GM19238 (cell line): ENCODE measurements around the gene SLC2A10.

Experiments
- DNase-seq: peaks from one replicate; pipeline ENCODE4 v3.0.0; 2011; ENCODE audit warnings: low spot score; ENCODE audit not compliant: insufficient read length

Gene SLC2A10

DNA sequence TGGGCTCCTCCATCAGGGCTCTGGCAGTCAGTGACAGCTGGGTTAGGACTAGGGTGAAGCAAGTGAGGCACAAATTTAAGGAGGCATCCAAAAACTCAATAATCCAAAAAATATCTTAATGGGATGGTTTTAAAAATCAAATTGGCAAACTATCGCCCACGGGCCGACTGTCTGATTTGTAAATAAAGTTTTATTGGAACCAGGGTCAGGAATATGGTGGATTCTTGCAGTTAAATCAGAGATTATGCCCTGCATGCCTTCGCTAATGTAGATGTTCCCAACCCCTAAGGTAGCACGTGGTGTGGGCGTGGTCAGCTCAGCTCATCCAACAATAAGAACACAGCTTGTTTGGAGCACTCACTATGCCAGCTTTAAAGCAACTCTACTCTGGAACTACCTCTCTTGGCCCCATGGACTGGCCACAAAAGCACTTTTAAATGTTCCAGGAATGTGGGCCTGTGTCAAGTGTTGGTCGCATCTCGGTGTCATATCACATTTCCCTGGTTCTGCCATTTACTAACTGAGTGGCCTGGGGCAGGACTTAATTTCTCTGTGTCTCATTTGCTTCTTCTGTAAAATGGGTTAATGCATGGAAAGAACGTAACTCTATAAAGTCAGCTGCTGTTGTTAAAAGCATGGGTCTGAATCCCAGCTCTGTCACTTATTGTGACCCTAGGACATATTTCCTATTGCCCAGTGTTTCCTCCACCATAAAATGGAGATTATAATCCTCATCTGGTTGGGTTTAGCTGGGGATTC is 27.2 kb upstream of the SLC2A10 start:
- DNase-seq: no peak

DNA sequence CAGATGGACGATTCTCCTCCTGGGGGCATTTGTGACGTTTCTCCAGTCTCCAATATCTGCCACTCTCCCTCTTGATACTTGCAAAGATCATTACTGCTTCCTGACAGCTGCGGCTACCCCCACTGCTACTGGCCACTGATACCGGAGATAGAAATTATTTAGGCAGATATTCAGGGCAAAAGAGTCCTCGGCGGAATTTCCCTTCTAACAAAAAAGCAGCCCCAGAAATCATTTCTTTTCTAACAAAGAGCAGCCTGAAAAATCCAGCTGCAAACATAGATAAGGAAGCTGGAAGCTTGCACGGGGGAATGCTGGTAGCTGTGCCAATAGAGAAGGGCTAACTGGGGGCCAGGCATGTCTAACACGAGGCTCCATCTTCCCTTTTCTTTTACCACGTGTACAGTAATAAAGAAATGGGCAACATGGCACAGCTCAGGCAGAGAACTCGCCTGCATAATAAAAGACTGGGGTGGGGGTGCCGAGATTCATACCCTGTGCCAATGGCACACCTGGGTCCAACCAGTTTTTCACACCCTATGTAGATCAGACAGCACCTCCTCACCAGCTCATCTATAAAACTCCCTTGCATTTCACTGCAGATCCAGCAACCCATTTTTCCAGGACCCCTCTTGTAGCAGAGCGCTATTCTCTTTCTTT is 26.3 kb upstream of the SLC2A10 start:
- no peak for DNase-seq

DNA sequence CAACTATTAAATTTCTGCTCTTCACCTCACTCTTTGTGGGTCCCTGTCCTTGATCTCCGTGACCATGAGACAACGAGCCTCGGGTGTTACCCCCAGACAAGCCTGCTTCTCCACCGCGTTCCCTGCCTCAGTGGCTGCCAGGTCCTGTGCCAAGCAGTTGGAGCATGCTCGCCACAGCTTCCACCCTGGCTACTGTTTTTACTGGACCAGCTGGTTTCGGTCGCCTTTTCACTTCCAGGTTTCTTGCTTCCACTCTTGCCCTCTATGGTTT is 25.8 kb upstream of the SLC2A10 start:
- DNase-seq: no peak

DNA sequence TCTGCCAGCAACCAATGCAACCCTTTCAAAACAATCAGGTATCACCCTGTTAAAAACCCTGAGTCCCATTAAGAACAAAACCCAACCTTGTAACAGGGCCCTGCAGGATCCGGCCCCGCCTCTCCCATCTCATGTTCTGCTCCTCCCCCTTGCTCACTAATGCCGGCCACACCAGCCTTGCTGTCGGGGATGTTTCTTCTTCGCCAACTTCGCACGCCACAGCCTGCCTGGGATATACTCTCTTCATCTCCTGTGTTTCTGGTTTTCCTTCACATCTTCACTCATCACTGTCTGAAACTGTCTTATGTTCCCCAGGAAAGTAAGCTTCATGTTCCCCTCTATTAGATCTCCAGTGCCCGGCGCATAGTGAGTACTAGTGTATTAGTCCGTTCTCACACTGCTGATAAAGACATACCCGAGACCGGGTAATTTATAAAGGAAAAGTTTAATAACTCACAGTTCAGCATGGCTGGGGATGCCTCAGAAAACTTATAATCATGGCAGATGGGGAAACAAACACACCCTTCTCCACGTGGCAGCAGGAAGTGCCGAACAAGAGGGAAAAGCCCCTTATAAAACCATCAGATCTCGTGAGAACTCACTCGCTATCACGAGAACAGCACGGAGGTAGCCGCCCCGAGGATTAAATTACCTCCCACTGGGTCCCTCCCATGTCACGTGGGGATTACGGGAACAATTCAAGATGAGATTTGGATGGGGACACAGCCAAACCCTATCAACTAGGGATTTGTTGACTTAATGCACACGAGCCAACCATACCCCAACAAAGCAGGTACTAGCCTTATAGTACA is 25.3 kb upstream of the SLC2A10 start:
- no peak for DNase-seq

DNA sequence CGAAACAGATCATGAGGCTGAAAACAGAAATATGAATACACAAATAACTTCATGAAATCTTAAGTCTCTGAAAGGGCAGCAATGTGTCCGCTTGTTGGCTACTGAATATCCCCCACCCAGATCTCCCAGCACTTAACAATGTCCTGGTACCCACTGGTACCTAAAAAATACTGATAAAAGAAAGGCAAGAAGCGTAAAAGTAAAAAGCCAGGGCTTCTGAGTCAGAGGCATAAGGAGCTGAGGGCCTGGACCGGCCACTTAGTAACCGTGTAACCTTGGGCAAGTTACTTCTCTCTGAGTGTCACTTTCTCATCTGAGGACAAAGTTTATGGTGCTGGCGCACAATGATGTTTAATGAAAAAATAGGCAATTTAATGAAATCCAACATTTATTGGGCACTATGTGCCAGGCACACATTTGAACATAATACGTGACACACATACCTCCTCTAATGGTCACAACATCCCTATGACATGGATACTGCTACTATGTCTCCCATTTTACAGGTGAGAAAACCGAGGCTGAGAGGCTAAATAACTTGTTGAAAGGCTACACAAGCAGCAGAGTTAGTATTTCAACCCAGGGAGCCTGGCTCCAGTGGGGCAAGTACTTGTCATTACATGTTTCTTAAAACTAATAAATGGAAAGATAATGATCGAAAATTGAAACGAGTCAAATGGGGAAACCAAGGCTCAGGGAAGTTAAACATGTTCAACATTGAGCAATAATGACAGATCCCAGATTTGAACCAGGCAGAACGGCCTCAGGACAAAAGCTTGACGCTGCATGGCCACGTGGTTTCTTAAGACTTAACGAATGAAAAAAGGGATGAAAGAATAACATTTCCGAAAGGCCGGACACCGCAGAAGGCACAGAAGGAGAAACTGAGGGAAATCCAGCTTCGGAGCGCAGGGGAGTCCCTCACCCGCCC is 21.0 kb upstream of the SLC2A10 start:
- DNase-seq: peak; percentile 7

DNA sequence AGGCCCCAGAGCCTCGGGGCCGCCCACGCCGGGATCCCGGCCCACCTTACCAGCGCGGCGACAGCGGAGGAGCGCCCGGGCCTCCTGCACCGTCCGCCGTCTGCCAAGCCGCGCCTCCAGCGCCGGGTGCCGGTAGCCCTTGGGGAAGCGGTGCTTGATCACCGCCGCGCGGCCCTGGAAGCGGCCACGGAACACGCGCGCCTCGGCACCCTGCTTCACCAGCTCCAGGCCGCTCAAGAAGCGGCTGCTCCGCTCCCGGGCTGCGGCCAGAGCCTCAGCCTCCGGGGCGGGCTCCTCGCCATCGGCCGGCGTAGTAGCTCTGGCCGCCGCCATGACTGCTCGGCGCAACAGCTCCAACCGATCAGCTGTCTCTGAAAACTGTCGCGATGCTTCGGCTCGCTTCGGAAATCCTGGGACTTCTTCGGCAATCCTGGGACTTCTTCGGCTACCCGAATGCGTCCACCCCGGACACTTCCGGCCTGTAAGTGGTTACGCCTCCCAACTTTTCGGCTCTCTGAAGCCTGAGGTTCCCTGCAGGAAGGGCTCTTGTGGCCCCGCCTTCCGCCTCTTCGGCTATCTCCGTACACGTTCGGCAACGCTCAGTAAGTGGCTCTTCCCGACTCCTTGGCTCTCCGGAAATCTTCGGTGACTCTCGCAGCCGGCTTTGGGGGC is 20.2 kb upstream of the SLC2A10 start, which contains the start of gene TP53RK:
Gene TP53RK (minus strand): TSS at position 363 of the 672 bp plus-strand sequence. CDS start 30 bp downstream, at position 333.
- peak; percentile 89 for DNase-seq

DNA sequence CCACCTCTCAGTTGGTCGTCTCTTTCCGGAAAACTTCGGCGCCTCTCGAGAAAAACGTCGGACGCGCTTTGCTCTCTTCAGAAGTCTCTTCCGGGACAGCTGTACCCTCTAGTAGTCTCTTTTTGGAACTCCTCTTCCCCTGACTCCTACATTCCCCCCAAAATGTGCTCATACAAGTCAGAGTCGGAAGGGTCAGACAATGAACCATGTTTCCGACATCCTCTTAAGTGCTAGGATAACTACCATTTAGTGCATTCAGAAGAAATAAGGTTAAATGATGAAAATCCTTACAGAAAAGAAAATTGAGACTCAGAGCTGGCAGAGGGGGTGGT is 19.7 kb upstream of the SLC2A10 start:
- no peak for DNase-seq

DNA sequence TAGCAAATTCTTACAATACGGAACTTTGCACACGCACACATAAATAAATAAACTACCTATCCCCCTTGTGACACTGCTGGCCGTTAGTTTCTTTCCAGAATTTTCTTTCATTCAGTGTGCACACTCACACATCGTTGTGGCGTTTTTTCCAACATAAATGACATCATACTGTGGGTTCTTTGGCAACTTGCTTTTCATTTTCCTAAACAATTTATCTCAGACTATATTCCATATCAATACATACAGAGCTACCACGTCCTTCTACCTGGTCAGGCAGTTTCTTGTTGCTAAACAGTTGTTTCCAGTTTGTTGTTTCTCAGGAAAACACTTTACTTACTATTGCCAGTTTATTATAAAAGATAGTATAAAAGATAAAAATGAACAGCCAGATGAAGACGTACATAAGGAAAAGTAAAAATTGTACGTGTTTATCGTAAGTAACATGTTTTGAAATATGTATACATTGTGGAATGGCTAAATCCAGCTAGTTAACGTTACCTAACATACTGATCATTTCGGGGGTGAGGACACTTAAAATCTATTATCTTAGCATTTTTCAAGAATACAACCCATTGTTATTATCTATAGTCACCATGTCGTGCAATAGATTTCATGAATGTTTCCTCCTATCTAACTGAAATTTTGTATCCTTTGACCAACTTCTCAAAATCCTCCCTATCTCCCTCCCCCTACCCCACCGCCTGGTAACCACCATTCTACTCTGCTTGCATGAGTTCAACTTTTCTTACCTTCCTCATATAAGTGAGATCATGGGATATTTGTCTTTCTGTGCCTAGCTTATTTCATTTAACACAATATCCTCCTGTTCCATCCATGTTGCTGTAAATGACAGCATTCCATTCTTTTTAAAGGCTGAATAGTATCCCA is 19.0 kb upstream of the SLC2A10 start:
- DNase-seq: no peak

DNA sequence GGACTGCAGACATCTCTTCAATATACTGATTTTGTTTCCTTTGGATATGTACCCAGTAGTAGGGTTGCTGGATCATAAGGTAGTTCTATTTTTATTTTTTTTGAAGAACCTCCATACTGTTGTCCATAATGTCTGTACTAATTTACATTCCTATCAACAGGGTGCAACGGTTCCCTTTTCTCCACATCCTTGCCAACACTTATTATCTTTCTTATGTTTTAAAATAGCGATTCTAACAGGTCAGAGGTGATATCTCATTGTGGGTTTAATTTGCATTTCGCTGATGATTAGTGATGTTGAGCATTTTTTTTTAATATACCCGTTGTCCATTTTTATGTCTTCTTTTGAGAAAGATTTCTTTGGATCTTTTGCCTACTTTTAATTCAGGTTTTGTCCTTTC is 18.3 kb upstream of the SLC2A10 start:
- DNase-seq: no peak

DNA sequence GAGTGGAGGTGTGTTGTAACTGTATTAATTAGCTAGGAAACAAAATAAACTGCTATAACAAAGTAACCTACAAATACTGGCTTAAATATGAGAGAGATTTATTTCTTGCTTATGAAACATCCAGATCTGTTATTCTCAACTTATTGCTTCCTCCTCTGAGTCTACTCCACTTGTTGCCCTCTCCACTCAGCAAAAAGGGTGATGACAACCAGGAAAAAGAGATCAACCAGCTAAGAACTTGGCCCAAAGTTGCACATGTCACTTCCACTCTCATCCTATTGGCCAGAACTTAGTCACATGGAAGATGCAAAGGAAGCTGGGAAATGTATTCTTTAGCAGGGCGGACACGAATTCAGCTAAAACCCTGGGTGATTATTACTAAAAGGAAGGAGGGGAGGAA is 15.0 kb upstream of the SLC2A10 start:
- DNase-seq: no peak

DNA sequence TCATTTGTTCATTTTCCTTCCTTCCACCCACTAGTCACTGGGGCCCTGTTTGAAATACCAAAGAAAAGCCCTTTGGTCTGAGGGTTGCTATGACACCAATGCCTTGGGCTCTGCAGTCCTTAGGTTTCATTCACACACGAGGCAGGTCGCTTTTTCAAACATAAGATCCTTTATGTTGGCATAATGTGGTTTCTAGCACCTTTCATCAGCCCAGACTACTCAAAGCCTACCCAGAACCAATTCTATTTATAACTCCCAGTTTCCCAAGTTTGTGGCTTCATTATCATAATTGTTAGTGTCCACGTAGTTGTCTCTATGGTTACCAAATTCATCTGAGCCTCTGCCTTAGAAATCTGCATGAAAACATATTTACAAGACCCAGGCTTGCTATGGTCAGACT is 13.6 kb upstream of the SLC2A10 start:
- DNase-seq: no peak

DNA sequence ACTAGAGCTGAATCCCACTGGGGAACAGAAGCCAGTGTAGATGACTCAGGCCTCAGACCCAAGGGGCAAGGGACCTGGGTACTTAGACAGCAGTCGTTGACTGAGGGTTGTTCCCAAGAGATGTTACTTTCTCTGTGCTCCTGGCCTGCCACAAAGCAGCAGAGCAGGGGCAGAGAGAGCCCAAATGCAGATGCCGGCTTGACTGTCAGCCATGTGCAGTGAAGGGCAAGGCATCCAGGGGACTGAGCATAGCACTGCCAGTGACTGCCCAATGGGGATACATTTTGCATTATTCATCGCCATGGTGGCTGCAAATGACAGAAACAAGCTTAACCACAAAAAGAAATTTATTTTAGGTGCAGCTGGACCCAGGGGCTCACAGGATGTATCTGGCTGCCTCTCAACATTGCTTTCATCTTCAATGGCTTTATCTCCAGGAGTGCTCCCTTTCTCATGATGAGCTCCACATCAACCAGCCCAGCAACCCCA is 12.6 kb upstream of the SLC2A10 start:
- no peak for DNase-seq

DNA sequence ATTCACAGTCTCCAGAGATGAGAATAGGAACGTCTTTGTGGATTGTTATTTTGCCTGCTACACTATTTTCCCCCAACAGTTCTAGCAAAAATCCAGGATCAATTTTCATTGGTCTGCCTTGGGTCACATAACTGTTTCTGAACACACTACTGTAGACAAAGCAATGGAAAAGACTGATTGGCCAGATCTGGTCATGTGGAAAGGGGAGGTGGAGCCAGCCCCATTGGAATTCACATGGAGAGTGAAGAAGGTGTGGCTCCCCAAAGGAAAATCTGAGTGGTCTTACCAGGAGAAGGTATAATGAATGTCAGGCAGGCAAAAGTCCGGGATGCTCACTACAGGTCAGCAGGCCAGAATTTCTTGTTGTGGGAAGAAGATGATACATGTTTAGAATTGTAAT is 10.7 kb upstream of the SLC2A10 start:
- no peak for DNase-seq

DNA sequence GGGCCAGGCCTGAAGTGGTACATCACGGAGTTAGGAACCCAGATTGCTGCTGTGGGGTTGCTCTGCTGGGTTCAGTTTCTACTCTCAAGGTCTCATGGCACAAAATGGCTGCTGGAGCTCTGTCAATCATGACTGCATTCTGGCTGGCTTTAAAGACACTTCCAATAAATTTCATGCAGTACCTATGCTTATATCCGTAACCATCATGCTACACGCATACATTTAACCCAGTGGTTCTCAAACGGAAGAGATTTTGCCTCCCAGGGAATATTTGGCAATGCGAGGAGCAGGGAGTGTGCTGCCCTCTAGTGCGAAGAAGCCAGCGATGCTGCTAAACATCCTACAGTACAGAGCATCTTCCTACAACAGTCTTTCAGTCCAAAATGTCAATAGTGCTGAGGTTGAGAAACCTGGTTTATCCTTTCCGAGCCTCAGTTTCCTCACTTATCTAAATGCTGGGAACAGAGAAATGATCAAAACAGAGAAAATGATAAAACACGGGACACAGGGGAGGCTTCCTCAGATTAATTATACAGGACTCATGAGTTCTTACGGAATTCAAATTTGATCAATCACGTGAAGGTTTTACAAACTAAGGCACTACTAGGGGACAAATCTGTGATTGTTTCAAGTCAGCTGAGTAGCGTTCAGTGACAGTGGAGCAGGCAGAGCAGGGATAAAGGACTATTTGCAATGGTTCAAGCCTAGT is 9.6 kb upstream of the SLC2A10 start:
- DNase-seq: no peak

DNA sequence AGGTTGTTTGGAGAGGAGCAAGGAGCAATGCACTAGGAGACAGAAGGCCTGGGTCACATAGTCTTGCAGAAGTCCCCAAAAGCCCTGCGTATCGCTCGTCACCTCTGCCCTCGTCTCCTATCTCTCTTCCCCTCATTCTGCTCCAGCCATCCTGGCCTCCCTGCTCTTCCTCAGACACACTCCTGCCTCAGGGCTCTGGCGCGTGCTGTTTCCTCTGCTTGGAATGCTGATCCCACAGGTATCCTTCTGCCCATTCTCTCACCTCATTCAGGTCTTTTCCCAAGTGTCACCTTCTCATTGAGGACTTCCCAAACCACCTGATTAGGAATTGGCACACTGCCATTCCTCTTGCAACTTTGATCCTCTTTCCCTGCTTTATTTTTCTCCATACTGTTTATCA is 9.0 kb upstream of the SLC2A10 start:
- no peak for DNase-seq

DNA sequence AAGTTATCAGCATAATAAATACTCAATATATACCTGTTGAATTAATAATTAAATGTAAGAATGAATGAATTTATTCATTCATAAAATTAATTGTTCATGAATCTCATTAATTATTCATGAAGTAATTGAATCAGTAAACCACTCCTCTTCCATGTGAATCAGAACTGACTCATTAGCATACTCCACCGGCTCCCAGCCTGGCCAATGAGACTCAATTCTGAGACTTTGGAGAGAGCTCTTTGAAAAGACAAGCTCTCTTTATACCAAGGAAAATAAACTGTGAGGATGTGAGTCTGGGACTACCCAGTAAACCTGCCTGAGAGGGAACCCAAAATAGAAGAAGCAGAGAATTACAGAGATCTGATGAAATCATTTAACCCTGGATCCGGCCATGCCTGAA is 8.4 kb upstream of the SLC2A10 start:
- no peak for DNase-seq

DNA sequence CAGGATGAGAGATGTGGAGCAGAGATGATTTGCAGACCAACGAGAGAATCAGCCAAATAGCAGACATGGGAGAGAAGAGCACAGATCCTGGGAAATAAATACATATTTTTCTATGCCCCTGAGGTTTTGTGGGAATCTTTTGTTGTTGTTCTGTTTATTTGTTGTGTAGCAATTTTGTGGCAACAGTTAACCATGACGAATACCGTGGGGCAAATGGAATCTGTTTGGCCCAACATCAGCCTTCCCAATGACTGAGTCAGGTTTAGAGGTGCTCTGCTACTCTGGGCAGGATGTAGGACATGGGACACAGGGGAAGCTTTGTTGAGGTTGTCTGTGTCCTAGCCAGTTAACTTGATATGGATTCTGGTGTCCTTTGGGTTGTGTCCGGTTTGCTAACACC is 7.9 kb upstream of the SLC2A10 start:
- DNase-seq: no peak

DNA sequence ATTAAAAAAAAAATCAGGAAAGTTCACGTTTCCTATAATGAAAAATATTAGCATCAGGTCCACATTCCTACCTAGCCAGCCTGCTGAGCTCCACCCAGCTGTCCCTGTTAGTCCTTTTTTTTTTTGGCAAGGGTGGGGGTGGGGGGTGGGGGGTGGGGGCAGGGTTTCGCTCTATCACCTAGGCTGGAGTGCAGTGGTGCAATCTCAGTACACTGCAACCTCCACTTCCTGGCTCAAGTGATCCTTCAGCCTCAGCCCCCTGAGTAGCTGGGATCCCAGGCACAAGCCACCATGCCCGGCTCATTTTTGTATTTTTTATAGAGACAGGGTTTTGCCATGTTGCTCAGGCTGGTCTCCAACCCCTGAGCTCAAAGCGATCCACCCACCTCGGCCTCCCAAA is 7.5 kb upstream of the SLC2A10 start:
- no peak for DNase-seq
